GM12874 (cell line): Measurements from ENCODE around the gene CHDH.

Source experiments
- TF ChIP-seq, protein P1 (sequence below): IDR thresholded peaks from 2 replicates; pipeline ENCODE4 v1.5.1; 2011; ENCODE audit warnings: low read depth, mild to moderate bottlenecking, control low read depth, low read length, moderate library complexity; ENCODE audit not compliant: insufficient read depth

CHDH gene

DNA sequence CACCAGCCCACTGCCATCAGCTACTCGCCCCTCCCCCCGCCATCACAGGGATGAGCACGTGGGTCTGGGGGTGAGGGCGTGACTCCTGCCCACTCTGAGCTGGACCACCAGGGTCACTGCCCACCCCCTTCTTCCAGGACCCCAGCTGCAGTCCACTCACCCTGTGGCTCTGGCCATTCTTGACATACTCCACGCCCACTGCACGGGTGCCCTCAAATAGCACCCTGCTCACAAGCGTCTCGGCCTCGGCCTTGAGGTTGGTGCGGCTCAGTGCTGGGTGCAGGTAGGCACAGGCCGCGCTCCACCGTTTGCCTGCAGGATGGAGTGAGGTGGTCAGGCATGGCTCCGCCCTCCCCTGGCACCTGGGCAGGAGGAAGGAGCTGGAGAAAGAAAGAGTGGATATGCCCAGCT is 23.9 kb downstream of the CHDH start:
- TF ChIP-seq, protein P1, sequence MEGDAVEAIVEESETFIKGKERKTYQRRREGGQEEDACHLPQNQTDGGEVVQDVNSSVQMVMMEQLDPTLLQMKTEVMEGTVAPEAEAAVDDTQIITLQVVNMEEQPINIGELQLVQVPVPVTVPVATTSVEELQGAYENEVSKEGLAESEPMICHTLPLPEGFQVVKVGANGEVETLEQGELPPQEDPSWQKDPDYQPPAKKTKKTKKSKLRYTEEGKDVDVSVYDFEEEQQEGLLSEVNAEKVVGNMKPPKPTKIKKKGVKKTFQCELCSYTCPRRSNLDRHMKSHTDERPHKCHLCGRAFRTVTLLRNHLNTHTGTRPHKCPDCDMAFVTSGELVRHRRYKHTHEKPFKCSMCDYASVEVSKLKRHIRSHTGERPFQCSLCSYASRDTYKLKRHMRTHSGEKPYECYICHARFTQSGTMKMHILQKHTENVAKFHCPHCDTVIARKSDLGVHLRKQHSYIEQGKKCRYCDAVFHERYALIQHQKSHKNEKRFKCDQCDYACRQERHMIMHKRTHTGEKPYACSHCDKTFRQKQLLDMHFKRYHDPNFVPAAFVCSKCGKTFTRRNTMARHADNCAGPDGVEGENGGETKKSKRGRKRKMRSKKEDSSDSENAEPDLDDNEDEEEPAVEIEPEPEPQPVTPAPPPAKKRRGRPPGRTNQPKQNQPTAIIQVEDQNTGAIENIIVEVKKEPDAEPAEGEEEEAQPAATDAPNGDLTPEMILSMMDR, result no peak

DNA sequence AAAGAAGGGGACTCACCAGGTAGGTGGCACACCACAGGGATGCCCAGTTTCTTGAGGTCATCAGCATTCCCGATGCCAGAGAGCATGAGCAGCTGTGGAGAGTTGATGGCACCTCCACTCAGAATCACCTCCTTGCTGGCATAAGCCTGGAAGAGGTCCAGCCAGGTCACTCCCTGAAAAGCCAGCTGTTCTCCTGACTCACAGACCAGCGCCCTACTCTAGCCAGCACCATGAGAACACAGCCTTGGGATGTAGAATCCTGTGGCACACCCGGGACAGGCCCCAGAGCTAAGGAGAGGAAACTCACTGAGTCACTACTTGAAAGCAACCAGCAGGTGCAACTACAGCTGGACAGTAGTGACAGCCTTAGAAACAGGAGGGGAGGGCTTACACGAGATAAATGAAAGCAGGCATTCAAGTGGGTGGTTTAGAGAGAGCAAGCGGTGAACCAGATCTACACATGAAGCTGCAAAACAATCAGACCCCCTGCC is 24.5 kb downstream of the CHDH start:
- TF ChIP-seq, protein P1, result no peak

DNA sequence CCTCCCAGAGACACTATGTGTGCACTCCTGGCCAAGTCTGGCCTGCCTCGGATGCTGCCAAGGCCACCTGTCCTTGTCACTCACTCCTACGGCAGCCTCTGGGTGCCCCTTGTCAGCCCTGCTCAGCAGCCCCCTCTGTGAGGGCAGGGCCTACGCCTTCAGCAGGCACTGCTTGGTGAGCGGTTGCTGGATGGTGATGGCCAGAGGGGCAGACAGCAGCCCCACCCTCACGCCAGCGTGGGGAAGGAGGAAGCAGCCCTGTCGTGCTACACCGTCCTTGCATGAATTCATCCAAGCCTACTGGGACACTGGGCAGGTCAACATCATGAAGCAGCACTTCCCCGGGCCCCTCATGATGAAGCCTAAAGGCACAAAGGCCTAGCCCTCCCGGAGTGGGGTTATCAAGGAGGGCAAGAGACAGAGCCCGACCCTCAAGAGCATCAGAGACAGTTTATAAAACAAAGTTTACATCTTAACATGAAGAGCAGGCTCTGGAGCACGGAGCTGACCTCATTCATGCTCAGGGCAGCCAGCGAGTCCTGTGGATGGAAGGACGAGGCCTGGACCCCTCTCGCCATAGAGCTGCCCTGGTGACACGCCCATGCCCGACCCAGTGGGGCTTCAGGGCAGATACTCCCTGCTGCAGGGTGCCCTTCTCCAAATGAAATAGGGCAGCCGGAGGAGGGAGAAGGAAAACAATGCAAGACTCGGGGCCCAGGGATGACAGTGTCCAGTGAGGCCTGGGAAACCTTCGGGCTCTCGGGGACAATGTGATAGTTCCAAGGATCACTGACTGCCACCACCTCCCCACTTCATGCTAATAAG is 25.3 kb downstream of the CHDH start:
- TF ChIP-seq, protein P1, result no peak

DNA sequence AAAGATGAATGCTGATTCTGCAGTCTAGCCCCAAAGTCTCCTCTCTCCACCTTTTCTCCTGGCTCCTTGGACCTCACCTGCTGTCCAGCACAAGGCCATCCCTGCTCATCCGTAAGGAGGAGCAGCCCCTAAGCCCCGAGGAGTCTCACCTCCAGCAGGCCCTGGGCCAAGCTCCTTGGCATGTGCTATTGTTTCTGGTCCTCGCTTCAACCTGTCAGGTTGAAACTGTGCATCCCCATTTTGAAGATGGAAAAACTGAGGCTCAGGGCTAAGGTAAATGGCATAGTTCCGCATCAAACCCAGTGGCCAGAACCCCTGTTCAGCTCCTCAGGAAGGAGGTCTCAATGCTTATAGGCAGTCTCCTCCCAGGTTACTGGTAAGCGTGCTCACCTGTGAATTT is 26.1 kb downstream of the CHDH start:
- TF ChIP-seq, protein P1, result no peak

DNA sequence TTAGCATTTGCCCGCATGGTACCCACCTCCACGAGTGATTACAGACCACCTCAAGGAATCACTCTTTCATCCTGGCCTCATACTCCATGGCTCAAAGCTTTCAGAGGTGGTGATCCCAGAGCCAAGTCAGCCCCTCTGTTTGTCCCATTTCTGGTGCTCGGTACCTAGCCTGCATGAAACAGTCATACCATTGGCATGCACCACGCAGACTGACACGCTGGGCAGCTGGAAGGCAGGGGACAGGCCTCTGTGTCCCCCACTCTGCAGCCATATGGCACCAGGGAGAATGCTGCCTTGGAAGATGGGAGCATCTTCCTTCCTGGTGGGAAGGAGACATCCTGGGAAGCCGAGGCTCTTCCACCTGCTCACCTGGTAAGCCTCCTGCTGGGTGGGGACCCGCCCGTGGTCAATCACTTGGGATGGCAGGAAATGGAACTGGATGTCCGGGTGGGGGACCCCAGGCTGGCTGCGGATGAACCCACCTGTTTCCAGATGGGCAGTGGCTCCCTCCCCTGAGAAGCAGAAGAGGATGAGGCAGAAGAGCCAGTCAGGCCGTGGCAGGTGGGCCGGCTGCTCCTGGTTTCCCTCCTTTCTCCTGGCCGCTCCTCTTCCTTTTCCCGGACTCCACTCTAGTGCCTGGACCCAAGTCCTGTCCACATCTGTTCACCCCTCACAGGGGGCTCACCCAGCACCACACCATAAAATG is 26.9 kb downstream of the CHDH start:
- TF ChIP-seq, protein P1, result no peak

DNA sequence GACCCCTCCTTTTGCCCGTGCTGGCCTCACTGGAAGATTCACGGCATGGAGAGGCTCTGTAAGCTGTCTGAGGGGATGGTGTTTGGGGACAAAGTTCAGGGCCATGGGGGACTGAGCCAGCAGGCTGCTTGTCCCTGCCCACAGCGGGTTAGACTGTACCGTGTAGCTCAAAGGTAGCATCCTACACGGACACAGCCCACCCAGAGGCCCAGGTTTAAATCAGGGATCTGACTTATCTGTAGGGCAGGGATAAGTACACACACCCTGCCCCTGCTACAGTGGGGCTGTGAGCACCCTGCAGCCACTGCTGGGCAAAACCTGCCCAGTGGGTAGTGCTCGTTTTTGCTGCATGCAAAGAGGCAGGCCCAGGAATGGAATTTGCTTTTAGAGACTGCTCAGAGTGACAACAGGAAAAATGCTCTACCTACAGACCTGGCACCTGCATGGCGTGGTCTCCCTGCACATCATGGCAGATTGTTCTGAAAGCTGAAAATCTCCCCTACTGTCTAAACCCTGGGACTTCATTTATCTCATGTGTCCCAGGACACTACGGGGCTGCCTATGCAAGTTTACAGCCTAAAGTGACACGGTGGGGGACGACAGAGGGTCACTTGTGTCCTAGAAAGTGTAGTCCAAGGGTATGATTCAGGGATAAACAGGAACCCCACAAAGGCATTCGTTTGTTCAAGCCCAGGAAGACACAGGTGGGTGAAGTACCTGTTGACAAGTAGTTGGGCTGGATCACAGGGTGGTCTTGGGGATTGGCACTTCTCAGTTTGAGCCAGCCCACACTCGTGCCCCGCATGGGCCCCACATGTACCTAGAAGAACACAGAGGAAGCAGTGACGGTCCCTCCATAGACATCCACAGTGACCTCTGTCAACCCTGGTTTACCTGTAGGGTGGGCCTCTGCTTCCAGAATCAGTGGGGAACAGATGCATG is 27.7 kb downstream of the CHDH start:
- TF ChIP-seq, protein P1, result no peak

DNA sequence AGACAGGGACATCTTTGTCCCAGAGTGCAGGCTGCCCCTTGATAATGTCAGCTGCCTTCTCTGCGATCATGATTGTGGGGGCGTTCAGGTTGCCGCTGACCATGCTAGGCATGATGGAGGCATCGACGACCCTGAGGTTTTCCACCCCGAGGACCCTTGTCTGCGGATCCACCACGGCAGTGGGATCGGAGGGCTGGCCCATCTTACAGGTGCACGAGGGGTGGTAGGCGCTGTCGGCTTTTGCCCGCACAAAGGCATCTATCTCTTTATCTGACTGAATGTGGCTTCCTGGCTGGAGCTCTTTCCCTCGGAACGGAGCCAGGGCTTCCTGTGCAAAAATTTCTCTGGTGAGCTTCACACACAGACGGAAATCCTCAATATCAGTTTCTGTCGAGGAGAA is 28.4 kb downstream of the CHDH start:
- TF ChIP-seq, protein P1, result no peak
